NCI-H82 treated with DMSO at 0.1 percent for 48 hours (cell line): Measurements from ENCODE around the gene SHC3.

Experiments used
- DNase-seq: peaks from one replicate; lab custom pipeline; 2025; ENCODE audit not compliant: unreplicated experiment; lab: John Stamatoyannopoulos, UW

The SHC3 gene

GRCh38 chr9:88965473-88965872 lies 213.1 kb downstream of the SHC3 start:
- DNase-seq, result no peak

GRCh38 chr9:88960632-88961031 lies 218.0 kb downstream of the SHC3 start:
- no peak for DNase-seq

GRCh38 chr9:88959727-88960469 lies 218.7 kb downstream of the SHC3 start:
- peak; percentile 47 for DNase-seq

- no peak for DNase-seq
Observed at GRCh38 chr9:88957526-88957925, 221.1 kb downstream of the SHC3 start.
